Stimulated activated CD8-positive, alpha-beta memory T cell treated with anti-CD3 and anti-CD28 coated beads, Interleukin-7, amount 100 ng/mL, for 4 hours (primary cell): ENCODE results near the gene DLG2.
"Not testable (repeated sequence)": the region's sequence is repeated elsewhere in the genome, so short reads cannot be mapped to it uniquely, and the experiment has no call there.

Experiments
- DNase-seq, 2 donors: peaks; one replicate each; pipeline ENCODE4 v3.0.0-alpha.2; 2020; ENCODE audit warnings: low read depth in 2 of 2

DLG2 gene

DNA sequence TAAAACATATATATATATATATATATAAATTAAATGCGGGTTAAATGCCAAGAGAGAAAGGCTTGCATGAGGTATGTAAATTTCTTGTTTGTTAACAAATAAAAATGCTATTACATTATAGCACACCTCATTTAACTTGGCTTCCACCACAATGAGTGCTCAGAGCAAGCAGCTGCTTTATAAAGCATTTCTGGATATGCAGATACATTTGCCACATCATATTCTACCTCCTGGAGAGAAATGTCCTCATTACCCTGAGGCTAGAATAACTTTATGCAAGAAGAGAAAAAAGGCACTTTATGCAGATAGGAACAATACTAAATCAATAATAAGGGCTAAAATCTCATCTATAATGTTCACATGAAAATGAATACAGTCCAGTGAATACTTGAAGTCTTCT lies 2159.3 kb downstream of the DLG2 start:
- no peak for DNase-seq

GRCh38 chr11:83464160-83464944 lies 2162.8 kb downstream of the DLG2 start:
- no peak for DNase-seq

DNA sequence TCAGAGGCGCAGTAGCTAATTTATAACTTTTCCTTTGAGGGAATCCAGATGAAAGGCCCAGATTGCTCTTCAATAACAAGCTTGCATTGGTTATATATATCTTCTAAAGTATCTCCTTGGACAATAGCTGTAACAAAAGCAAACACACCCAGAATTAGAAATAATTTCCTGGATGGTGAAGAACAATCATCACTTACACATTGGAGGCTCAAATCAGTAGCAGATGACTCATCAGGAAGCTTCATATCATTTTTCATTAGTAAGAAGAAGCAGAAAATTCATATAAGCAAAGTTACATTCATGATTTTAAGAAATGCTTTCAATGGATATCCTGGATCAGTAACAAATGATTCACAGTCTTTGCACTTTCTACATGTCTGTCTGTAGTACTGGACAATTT lies 2167.3 kb downstream of the DLG2 start:
- DNase-seq, result no peak

DNA sequence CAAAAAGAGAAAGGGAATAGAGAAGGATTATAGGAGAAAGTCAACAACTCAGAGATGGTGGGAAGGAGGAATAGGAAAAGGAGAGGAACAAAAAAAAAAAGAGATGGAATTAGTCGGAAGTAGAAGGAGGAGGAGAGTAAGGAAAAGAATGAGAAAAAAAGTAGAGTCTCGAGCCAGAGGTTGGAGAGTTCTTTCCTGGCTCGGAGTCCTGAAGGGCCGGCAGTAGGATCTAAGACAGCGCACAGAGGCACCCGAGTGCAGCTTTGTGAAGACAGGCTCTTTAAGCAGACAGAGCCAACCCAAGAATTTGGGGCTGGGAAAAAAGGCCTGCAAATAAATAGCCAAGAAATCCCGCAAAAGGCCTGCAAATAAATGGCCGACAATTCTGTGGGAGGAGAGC lies 2170.6 kb downstream of the DLG2 start:
- DNase-seq, result no peak

DNA sequence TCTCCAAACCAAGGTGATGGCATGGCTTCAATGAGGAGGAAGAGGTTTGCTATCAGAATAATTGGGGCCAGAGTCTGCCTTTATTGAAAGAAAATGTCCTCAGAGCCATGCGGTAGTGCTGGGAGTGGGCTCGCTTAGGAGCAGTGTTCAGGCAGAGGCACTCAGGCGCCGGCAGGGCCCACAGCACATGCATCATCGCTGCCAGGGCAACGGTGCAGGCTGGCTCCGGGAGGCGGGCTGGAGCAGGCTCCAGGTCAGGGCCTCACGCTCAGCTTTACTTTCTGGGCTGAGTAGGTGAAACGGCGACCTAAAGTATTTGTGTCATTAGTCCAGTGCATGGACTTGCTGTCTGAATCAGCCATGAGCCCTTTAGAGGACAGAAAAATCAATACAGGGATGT lies 2171.1 kb downstream of the DLG2 start:
- DNase-seq, result no peak

GRCh38 chr11:83455356-83455755 lies 2171.8 kb downstream of the DLG2 start:
- no peak for DNase-seq

- no peak for DNase-seq
Measured at GRCh38 chr11:83454674-83455073, 2172.5 kb downstream of the DLG2 start.

DNA sequence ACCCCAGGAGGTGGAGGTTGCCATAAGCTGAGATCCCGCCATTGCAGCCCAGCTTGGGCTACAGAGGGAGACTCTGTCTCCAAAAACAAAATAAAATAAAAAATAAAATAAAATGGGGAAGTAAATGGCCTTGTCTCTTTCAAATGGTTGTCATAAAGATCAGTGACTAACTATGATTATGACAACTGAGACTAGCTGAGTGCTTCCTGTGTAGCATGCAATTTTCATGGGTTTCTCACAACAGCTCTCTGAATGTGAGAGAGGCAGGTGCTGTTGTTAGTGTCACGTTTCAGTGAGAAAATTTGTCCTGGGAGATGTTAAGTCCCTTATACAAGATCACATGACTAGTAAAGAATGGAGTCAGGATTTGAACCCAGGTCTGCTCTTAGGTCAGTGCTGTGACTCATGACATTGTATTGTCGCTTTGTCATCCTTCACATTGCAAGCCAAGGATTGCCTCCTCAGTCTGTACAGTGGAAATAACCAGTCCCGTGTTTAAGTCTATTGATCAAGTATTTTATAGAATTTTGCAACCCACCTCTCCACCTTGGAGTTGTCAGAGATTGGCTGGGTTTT lies 2177.7 kb downstream of the DLG2 start:
- no peak for DNase-seq

DNA sequence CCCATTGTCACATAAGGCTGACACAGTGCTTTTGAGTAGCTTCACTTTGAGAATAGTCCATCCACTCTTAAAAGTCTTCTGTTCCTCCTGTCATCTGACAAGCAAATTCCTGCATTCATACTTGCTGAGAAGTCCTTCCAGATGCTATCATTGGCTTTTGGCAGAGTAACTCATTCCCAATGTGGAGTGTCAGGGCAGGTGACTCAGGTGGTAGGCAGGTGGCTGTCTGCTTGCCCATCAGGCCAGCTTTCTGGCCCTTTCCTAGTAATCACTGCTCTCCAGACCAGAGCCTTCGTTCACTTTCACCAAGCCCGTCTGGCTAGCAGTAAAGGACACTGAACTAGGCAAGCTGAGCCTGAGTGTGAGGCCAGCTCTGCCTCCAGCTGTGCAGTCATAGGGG lies 2178.5 kb downstream of the DLG2 start:
- DNase-seq, result no peak

GRCh38 chr11:83443880-83444279 lies 2183.3 kb downstream of the DLG2 start:
- not testable (repeated sequence) for DNase-seq

- no peak for DNase-seq
Measured at GRCh38 chr11:83441601-83442000, 2185.5 kb downstream of the DLG2 start.

DNA sequence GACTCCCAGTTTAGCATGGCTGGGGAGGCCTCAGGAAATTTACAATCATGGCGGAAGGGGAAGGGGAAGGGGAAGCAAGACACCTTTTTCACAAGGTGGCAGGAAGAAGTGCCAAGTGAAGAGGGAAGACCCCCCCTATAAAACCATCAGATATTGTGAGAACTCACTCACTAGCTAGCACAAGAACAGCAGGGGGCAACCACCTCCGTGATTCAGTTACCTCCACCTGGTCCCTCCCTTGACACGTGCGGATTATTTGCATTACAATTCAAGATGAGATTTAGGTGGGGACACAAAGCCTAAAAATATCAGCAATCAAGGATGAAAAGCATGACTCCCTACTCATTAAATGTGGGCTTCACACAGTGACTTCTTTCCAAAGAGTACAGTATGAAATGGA lies 2186.0 kb downstream of the DLG2 start:
- no peak for DNase-seq

GRCh38 chr11:83438438-83438837 lies 2188.7 kb downstream of the DLG2 start:
- DNase-seq, result no peak

GRCh38 chr11:83437939-83438338 lies 2189.2 kb downstream of the DLG2 start:
- no peak for DNase-seq

- DNase-seq, result no peak
Measured at GRCh38 chr11:83436855-83437254, 2190.3 kb downstream of the DLG2 start.

GRCh38 chr11:83434812-83435211 lies 2192.3 kb downstream of the DLG2 start:
- DNase-seq, result not testable (repeated sequence)

DNA sequence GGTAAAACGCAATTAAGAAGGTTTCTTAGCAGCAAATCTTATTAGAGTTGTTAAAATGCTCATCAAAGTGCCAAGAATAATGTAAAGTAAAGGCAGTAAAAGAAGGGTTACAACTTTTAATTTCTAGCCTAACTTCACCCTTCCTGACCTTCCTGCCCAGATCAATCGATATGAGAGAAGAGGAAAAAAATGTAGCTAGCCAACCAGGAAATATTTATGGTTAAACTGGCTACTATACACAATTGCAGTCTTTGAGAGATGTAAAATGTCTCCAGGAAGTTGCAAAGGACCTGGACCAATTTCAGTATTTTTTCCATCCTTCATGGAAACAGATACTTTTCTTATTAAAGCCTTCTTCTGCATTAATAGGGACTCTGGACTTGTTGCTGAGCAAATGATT lies 2199.2 kb downstream of the DLG2 start:
- no peak for DNase-seq

- no peak for DNase-seq
Measured at GRCh38 chr11:83427501-83427900, 2199.6 kb downstream of the DLG2 start.

DNA sequence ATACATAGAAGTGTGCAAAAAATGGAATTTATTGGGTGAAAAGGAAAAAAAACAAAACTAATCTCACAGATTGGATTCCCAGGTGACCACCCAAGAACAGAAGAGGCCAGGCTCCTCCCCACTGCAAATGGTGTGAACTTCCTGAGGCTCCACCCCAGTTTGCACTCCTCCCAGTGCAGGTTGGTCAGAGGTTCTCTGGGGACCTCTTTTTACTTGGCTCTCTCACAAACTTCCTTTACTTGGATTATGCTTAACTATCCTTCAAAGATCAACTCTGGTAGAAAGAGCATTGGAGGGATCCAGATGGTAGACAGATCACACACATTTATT lies 2202.0 kb downstream of the DLG2 start:
- DNase-seq, result no peak

GRCh38 chr11:83424376-83425136 lies 2202.6 kb downstream of the DLG2 start:
- DNase-seq, result no peak

- DNase-seq, result not testable (repeated sequence)
Measured at GRCh38 chr11:83422641-83423040, 2204.5 kb downstream of the DLG2 start.

DNA sequence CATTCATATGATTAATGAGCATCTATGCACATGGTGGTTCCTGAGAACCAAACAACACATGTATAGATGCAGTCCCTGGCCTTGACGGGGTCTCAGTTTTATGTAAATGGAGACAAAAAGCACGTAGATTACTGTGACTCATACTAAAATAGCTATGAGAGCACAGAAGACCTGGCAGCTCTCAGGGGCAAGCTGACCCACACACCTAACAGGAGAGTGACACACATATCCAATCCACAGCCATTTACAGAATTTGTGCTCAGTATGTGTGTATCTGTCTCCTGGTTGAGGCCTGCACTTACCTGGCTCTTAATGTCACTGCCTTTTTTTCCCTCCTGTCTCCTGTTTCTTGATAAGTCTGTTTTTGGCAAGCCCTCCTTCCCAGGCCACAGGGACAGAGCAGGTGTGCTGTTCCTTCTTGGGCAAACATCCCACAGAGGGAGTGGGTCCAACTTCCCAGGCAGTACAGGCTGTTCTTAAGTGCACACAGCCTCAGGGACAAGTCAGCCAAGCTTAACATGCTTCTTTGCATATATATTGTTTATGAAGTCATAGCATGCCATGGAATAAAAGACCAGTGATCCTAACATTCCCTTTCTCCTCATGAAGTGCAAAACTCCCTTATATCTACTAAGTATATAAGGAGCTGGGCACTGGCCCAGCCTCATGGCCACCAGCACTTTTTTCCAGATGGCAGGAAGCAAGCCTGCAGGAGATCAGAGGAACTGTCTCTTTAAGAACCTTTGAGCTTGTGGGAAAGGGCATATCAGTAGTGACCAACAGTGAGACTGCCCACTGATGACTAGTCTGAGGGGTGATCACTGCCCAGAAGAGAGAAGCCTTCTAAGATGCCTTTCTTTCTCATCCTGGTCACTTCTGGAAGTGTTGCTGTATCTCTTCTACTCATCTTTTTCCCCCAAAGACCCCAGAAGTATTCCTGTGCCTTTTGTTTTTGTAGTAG lies 2216.3 kb downstream of the DLG2 start:
- DNase-seq, result no peak
